WERI-Rb-1 (cell line): Measurements from ENCODE around the gene UQCR11.

Experiments
- DNase-seq: peaks from one replicate; pipeline ENCODE4 v3.0.0-alpha.2; 2020
- H3K27ac ChIP-seq: fragments of 250-450 bp; sonication (Bioruptor Pico); 2 replicates; pipeline ENCODE4 v1.5.1; 2020; ENCODE audit warnings: mild to moderate bottlenecking, moderate library complexity
- H3K27me3 ChIP-seq: fragments of 250-450 bp; sonication (Bioruptor Pico); 2 replicates; pipeline ENCODE4 v1.5.1; 2021; ENCODE audit warnings: mild to moderate bottlenecking, low read depth, moderate library complexity; ENCODE audit not compliant: insufficient read depth, severe bottlenecking
- H3K36me3 ChIP-seq: fragments of 250-450 bp; sonication (Bioruptor Pico); 2 replicates; pipeline ENCODE4 v1.5.1; 2020; ENCODE audit warnings: mild to moderate bottlenecking, moderate library complexity
- H3K4me3 ChIP-seq: 2 replicates; pipeline ENCODE4 v1.5.1; 2011; ENCODE audit warnings: low read depth, mild to moderate bottlenecking, control low read depth, low read length
- H3K9me3 ChIP-seq: fragments of 250-450 bp; sonication (Bioruptor Pico); 2 replicates; pipeline ENCODE4 v1.5.1; 2021; ENCODE audit warnings: mild to moderate bottlenecking, moderate library complexity; ENCODE audit not compliant: severe bottlenecking
- TF ChIP-seq, protein P1 (sequence below): IDR thresholded peaks from 2 replicates; pipeline ENCODE4 v1.5.1; 2011; ENCODE audit warnings: low read depth, mild to moderate bottlenecking, control low read depth, inconsistent platforms, low read length

UQCR11 gene

DNA sequence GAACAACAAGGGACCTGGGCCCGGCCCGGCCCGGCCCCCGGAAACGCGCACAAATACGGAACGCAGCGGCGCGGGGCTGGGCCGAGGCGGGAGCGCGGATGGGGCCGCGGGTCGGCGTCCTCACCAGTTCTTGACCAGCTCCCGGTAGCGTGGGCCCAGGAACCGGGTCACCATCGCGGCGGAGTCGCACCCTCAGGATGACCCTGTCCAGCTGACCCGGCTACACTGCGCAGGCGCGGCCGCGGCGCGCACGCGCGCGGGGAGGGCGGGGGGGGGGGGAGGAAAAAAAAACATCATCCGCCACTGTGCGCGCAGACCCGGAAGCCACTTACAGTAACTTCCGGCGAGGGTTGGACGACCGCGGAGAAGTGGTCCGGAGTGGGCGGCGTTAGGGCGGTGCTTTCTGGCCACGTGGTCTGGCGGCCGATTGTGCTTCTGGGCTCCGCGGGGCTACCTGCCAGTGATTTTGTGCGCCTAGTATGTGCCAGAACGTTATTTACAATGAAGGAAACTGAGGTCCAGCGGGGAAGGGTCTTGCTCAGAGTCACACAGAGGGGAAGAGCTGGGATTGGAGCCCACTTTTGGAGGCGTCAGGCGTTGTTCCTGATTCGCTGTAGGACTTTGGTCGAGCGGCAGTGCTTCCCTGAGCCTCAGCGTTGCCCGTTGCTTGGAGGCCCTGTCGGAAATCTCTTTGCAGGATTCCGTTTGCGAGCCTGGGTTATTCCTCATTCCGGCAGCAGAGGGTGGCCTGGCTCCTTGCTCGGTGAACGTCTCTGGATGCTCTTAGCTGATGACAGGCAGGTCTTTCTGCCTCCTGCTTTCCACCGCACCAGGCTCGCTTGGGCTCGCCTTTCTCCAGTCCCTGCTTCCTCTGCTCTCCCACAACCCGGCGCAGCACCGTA lies at the start of gene UQCR11:
Gene UQCR11, minus strand, starts transcription at position 227 of the 902 bp plus-strand sequence. Its CDS starts 53 bp downstream, at position 174.
- peak; percentile 96 for DNase-seq
- Histone ChIP-seq H3K27ac (peak within 1 kb of the TSS; percentile 88), H3K9me3 (no peaks in the 10 kb centered on the region), H3K36me3 (peaks cover 19% of the 10 kb centered on the region), H3K27me3 (no peaks in the 10 kb centered on the region), H3K4me3 (peak within 1 kb of the TSS; percentile 67)
- TF ChIP-seq, protein P1, sequence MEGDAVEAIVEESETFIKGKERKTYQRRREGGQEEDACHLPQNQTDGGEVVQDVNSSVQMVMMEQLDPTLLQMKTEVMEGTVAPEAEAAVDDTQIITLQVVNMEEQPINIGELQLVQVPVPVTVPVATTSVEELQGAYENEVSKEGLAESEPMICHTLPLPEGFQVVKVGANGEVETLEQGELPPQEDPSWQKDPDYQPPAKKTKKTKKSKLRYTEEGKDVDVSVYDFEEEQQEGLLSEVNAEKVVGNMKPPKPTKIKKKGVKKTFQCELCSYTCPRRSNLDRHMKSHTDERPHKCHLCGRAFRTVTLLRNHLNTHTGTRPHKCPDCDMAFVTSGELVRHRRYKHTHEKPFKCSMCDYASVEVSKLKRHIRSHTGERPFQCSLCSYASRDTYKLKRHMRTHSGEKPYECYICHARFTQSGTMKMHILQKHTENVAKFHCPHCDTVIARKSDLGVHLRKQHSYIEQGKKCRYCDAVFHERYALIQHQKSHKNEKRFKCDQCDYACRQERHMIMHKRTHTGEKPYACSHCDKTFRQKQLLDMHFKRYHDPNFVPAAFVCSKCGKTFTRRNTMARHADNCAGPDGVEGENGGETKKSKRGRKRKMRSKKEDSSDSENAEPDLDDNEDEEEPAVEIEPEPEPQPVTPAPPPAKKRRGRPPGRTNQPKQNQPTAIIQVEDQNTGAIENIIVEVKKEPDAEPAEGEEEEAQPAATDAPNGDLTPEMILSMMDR, result peak; percentile 66

GRCh38 chr19:1654178-1654792 lies 49.0 kb upstream of the UQCR11 start:
- Histone ChIP-seq H3K36me3 (peaks cover 11% of the 10 kb centered on the region), H3K9me3 (no peaks in the 10 kb centered on the region), H3K4me3 (no peak overlapping the region), H3K27ac (no peak overlapping the region), H3K27me3 (no peaks in the 10 kb centered on the region)
- TF ChIP-seq, protein P1, result no peak
- no peak for DNase-seq

GRCh38 chr19:1653300-1653628 lies 48.0 kb upstream of the UQCR11 start:
- Histone ChIP-seq H3K27ac (peak overlapping the region; percentile 74), H3K36me3 (peaks cover 22% of the 10 kb centered on the region), H3K4me3 (peak overlapping the region; percentile 39), H3K27me3 (no peaks in the 10 kb centered on the region), H3K9me3 (no peaks in the 10 kb centered on the region)
- TF ChIP-seq, protein P1, result no peak
- no peak for DNase-seq

DNA sequence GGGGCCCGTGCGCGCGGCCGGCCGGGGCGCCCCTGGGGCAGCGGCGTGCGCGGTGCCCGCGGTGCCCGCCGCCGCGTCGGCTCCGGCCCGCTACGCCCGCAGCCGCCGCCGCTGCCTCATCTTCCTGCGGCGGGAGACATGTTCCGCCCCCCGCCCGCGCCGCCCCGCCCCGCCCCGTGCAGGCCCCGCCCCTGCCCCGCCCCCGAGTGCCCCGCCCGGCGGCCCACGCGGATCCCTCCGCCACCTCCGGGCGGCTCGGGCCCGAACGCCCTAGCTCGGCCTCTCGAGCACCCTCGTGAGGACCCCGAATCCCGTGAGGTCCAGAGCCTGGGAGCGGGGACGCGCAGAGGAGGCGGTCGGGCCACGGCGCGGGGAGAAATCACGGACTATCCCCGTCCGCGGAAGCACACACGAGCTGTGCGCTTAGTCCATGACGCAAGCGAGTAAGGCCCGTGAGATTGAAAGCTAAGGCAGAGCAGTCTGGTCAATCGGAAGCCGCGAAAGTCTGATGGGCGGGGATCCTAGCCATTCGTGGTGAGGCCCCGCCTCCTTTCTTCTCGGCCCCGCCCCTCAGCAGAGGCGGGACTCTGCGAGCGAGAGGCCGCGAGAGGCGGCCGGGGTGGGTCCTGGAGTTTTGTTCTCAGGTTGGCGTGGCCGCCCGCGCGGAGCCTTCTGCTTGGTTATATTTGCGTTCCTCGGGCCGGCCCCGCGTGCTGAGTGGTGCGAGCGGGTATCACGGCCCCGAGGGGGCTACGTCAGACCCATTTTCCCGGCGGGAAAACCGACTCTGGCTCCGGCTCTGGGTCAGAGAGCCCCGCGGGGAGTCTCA lies 47.4 kb upstream of the UQCR11 start, which contains the start of gene TCF3:
Gene TCF3, minus strand, starts transcription at position 145 of the 829 bp plus-strand sequence. CDS start 2,367 bp downstream, outside the sequence.
- TF ChIP-seq, protein P1, result no peak
- Histone ChIP-seq H3K9me3 (no peaks in the 10 kb centered on the region), H3K27ac (peak within 1 kb of the TSS; percentile 100), H3K36me3 (peaks cover 27% of the 10 kb centered on the region), H3K27me3 (no peaks in the 10 kb centered on the region), H3K4me3 (peak within 1 kb of the TSS; percentile 84)
- DNase-seq, result peak; percentile 97

GRCh38 chr19:1651568-1652291 lies 46.5 kb upstream of the UQCR11 start:
- peak overlapping the region; percentile 84 for H3K4me3 ChIP-seq
- H3K36me3 ChIP-seq, result peaks cover 37% of the 10 kb centered on the region
- DNase-seq, result peak; percentile 56
- H3K27me3 ChIP-seq, result no peaks in the 10 kb centered on the region
- H3K27ac ChIP-seq, result peak overlapping the region; percentile 99
- no peaks in the 10 kb centered on the region for H3K9me3 ChIP-seq
- TF ChIP-seq, protein P1, result no peak
